Measurements from ENCODE around the gene SDK2. TPM values are rescaled to one million over a fixed set of nuclear protein-coding genes. Genes with fewer than 3 reads are reported as not detected.
A peak's percentile ranks its signal among the peaks of the same experiment; 100 is the strongest.

Gene SDK2
- total RNA-seq, 1 experiment from 2014 or later, result 0.67 TPM

DNA sequence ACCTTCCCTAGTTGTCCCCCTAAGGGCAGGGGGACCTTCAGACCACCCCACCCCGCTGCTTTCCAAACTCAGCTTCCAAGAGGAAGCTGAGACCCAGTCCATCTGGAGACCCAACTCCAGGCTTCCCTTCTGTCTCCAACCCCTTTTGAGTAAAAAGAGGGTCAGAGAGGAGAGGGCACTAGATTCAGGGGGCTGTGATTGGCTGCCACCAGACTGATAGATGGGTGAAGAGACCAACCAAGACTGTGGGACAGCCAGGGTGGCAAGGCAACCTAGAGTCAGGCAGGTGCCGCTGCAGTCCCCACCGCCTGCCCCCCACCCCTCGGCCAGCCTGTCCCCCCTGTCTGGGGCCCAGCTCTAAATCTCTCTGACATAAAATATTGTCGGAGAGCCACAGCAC lies 92.5 kb downstream of the SDK2 start:
- BruUV-seq (replicated peaks), result no TSS peak
- DNase-seq (ENCODE audit: low spot score), result peak; percentile 40
- H3K4me1 ChIP-seq (ENCODE audit: insufficient read depth, low read length, poor library complexity, severe bottlenecking), result no peaks in the 10 kb centered on the region
- ChIA-PET CTCF (no interaction called here), POLR2A (ENCODE audit: low non-redundant PET) (no interaction called here)
- H3K4me3 ChIP-seq (ENCODE audit: low read depth, low read length, poor library complexity, severe bottlenecking), result peak overlapping the region; percentile 32
- TF ChIP-seq, protein P1, sequence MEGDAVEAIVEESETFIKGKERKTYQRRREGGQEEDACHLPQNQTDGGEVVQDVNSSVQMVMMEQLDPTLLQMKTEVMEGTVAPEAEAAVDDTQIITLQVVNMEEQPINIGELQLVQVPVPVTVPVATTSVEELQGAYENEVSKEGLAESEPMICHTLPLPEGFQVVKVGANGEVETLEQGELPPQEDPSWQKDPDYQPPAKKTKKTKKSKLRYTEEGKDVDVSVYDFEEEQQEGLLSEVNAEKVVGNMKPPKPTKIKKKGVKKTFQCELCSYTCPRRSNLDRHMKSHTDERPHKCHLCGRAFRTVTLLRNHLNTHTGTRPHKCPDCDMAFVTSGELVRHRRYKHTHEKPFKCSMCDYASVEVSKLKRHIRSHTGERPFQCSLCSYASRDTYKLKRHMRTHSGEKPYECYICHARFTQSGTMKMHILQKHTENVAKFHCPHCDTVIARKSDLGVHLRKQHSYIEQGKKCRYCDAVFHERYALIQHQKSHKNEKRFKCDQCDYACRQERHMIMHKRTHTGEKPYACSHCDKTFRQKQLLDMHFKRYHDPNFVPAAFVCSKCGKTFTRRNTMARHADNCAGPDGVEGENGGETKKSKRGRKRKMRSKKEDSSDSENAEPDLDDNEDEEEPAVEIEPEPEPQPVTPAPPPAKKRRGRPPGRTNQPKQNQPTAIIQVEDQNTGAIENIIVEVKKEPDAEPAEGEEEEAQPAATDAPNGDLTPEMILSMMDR (conservative IDR thresholded peaks at IDR 0.05; ENCODE audit: low read depth, low read length), result no peak
- TF ChIP-seq EZH2 (IDR thresholded peaks at IDR 0.05; ENCODE audit: borderline replicate concordance, low read depth, low read length, poor library complexity, severe bottlenecking), result no peak
- intact Hi-C loops (cut with micrococcal nuclease; ENCODE audit: unreplicated experiment), result no loop called here
- no peak overlapping the region for H3K27ac ChIP-seq (ENCODE audit: low read depth, low read length, poor library complexity, severe bottlenecking)
- peaks cover 10% of the 10 kb centered on the region for H3K27me3 ChIP-seq (replicated peaks; ENCODE audit: insufficient read depth, low read depth, low read length, poor library complexity)
- no peaks in the 10 kb centered on the region for H3K9me3 ChIP-seq (ENCODE audit: low read depth, low read length, poor library complexity, severe bottlenecking)
- H3K36me3 ChIP-seq (ENCODE audit: insufficient read depth, low read length, poor library complexity, severe bottlenecking), result no peaks in the 10 kb centered on the region

DNA sequence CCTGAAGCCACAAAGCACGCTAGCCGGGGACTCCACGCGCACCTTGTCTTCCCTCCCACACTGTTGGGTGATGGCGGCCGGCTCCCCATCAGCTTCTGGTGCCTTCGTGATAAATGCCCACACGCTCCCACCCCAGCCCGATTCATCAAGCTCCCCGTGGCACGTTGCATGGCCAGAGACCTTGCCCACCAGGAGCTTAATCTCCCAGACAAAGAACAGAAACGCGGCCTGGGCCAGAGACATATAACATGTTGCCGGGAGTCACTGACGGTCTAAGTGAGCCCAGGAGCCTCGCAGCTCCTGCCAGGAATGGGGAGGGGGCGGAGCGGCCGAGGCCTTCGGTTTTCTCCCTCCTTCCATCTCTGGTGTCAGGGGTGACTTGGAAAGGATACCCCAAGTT lies 93.1 kb downstream of the SDK2 start:
- Histone ChIP-seq H3K4me3 (ENCODE audit: low read depth, low read length, poor library complexity, severe bottlenecking) (no peak overlapping the region), H3K27me3 (replicated peaks; ENCODE audit: insufficient read depth, low read depth, low read length, poor library complexity) (peaks cover 3% of the 10 kb centered on the region), H3K36me3 (ENCODE audit: insufficient read depth, low read length, poor library complexity, severe bottlenecking) (no peaks in the 10 kb centered on the region), H3K4me1 (ENCODE audit: insufficient read depth, low read length, poor library complexity, severe bottlenecking) (no peaks in the 10 kb centered on the region), H3K9me3 (ENCODE audit: low read depth, low read length, poor library complexity, severe bottlenecking) (no peaks in the 10 kb centered on the region), H3K27ac (ENCODE audit: low read depth, low read length, poor library complexity, severe bottlenecking) (no peak overlapping the region)
- DNase-seq (ENCODE audit: low spot score), result no peak
- no TSS peak for BruUV-seq (replicated peaks)
- intact Hi-C loops (cut with micrococcal nuclease; ENCODE audit: unreplicated experiment), result no loop called here
- CTCF ChIA-PET, result no interaction called here
- TF ChIP-seq EZH2 (IDR thresholded peaks at IDR 0.05; ENCODE audit: borderline replicate concordance, low read depth, low read length, poor library complexity, severe bottlenecking), result no peak
- TF ChIP-seq, protein P1 (conservative IDR thresholded peaks at IDR 0.05; ENCODE audit: low read depth, low read length), result no peak
- POLR2A ChIA-PET (ENCODE audit: low non-redundant PET), result no interaction called here

DNA sequence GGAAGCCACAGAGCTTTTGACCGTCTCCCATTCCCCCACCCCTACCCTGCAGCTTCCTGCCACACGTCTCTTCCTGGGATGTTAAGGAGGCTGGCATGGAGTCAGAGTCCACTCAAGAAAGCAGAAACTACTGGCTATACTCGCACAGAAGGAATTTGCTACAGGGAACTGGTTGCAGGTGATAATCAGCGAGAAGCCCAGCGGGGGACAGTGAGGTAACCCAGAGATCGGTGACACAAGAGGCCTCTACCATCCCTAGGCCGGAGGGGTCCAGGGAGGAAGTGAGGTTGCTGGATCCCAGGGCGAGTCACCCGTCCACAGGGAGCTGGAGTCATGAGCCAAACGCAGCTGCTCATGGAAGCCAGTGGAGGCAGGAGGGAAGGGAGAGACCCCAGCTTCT lies 93.7 kb downstream of the SDK2 start:
- peaks cover 3% of the 10 kb centered on the region for H3K27me3 ChIP-seq (replicated peaks; ENCODE audit: insufficient read depth, low read depth, low read length, poor library complexity)
- TF ChIP-seq, protein P1 (conservative IDR thresholded peaks at IDR 0.05; ENCODE audit: low read depth, low read length), result no peak
- no peak for TF ChIP-seq EZH2 (IDR thresholded peaks at IDR 0.05; ENCODE audit: borderline replicate concordance, low read depth, low read length, poor library complexity, severe bottlenecking)
- H3K9me3 ChIP-seq (ENCODE audit: low read depth, low read length, poor library complexity, severe bottlenecking), result no peaks in the 10 kb centered on the region
- ChIA-PET CTCF (no interaction called here), POLR2A (ENCODE audit: low non-redundant PET) (no interaction called here)
- no peaks in the 10 kb centered on the region for H3K36me3 ChIP-seq (ENCODE audit: insufficient read depth, low read length, poor library complexity, severe bottlenecking)
- intact Hi-C loops (cut with micrococcal nuclease; ENCODE audit: unreplicated experiment), result no loop called here
- no peak overlapping the region for H3K27ac ChIP-seq (ENCODE audit: low read depth, low read length, poor library complexity, severe bottlenecking)
- no peak for DNase-seq (ENCODE audit: low spot score)
- no peaks in the 10 kb centered on the region for H3K4me1 ChIP-seq (ENCODE audit: insufficient read depth, low read length, poor library complexity, severe bottlenecking)
- H3K4me3 ChIP-seq (ENCODE audit: low read depth, low read length, poor library complexity, severe bottlenecking), result no peak overlapping the region
- BruUV-seq (replicated peaks), result no TSS peak
